CD4-positive, alpha-beta T cell treated with Interleukin-15 for 4 hours (primary cell): ENCODE results near the gene HS3ST1.
"Not testable (repeated sequence)": the region's sequence is repeated elsewhere in the genome, so short reads cannot be mapped to it uniquely, and the experiment has no call there.

Source experiments
- DNase-seq: peaks from one replicate; pipeline ENCODE4 v3.0.0-alpha.2; 2020; ENCODE audit warnings: low spot score

Gene HS3ST1

GRCh38 chr4:11399461-11399971 lies 29.2 kb downstream of the HS3ST1 start:
- no peak for DNase-seq

- no peak for DNase-seq
Measured at GRCh38 chr4:11397819-11398610, 30.7 kb downstream of the HS3ST1 start.

- no peak for DNase-seq
Measured at GRCh38 chr4:11397146-11397545, 31.5 kb downstream of the HS3ST1 start.

GRCh38 chr4:11393551-11393950 lies 35.1 kb downstream of the HS3ST1 start:
- no peak for DNase-seq

GRCh38 chr4:11384072-11384471 lies 44.6 kb downstream of the HS3ST1 start:
- not testable (repeated sequence) for DNase-seq

GRCh38 chr4:11376571-11376970 lies 52.1 kb downstream of the HS3ST1 start:
- no peak for DNase-seq

- no peak for DNase-seq
Measured at GRCh38 chr4:11376146-11376545, 52.5 kb downstream of the HS3ST1 start.

- no peak for DNase-seq
Measured at GRCh38 chr4:11368701-11369115, 60.0 kb downstream of the HS3ST1 start.

- no peak for DNase-seq
Measured at GRCh38 chr4:11367371-11367770, 61.3 kb downstream of the HS3ST1 start.

- DNase-seq, result no peak
Measured at GRCh38 chr4:11366859-11367258, 61.8 kb downstream of the HS3ST1 start.

GRCh38 chr4:11365039-11365438 lies 63.7 kb downstream of the HS3ST1 start:
- DNase-seq, result no peak

GRCh38 chr4:11359591-11359990 lies 69.1 kb downstream of the HS3ST1 start:
- DNase-seq, result no peak

GRCh38 chr4:11355226-11355625 lies 73.5 kb downstream of the HS3ST1 start:
- no peak for DNase-seq

GRCh38 chr4:11354531-11354930 lies 74.2 kb downstream of the HS3ST1 start:
- no peak for DNase-seq

GRCh38 chr4:11348449-11349088 lies 80.1 kb downstream of the HS3ST1 start:
- no peak for DNase-seq

- DNase-seq, result no peak
Measured at GRCh38 chr4:11344916-11345315, 83.8 kb downstream of the HS3ST1 start.

GRCh38 chr4:11343536-11343935 lies 85.2 kb downstream of the HS3ST1 start:
- DNase-seq, result no peak
